SHP77 treated with DMSO at 0.1 percent for 48 hours (cell line): Measurements from ENCODE around the gene HLCS.

Experiments
- DNase-seq: peaks from one replicate; lab custom pipeline; 2025; lab: John Stamatoyannopoulos, UW

HLCS gene

GRCh38 chr21:36914244-36915013 lies 52.0 kb downstream of the HLCS start:
- no peak for DNase-seq

- no peak for DNase-seq
These were observed 53.0 kb downstream of the HLCS start for GRCh38 chr21:36913247-36914169.

GRCh38 chr21:36910581-36911307 lies 55.7 kb downstream of the HLCS start:
- no peak for DNase-seq

- no peak for DNase-seq
These were observed 56.4 kb downstream of the HLCS start for GRCh38 chr21:36909901-36910561.

- DNase-seq, result no peak
These were observed 57.0 kb downstream of the HLCS start for GRCh38 chr21:36909423-36909822.

- DNase-seq, result no peak
These were observed 58.1 kb downstream of the HLCS start for GRCh38 chr21:36908260-36908908.

- no peak for DNase-seq
These were observed 62.3 kb downstream of the HLCS start for GRCh38 chr21:36904093-36904666.

- DNase-seq, result no peak
These were observed 63.7 kb downstream of the HLCS start for GRCh38 chr21:36902793-36903192.

GRCh38 chr21:36902331-36902730 lies 64.1 kb downstream of the HLCS start:
- DNase-seq, result no peak

- DNase-seq, result no peak
These were observed 64.9 kb downstream of the HLCS start for GRCh38 chr21:36901575-36901974.

- DNase-seq, result no peak
These were observed 72.9 kb downstream of the HLCS start for GRCh38 chr21:36893581-36893980.

GRCh38 chr21:36892201-36892600 lies 74.3 kb downstream of the HLCS start:
- DNase-seq, result no peak

- DNase-seq, result no peak
These were observed 74.8 kb downstream of the HLCS start for GRCh38 chr21:36891692-36892091.

- DNase-seq, result no peak
These were observed 75.3 kb downstream of the HLCS start for GRCh38 chr21:36891121-36891520.

- no peak for DNase-seq
These were observed 76.4 kb downstream of the HLCS start for GRCh38 chr21:36890086-36890485.

- no peak for DNase-seq
These were observed 77.1 kb downstream of the HLCS start for GRCh38 chr21:36889401-36889800.

GRCh38 chr21:36888466-36888865 lies 78.0 kb downstream of the HLCS start:
- no peak for DNase-seq

- no peak for DNase-seq
These were observed 78.5 kb downstream of the HLCS start for GRCh38 chr21:36887963-36888362.

- DNase-seq, result no peak
These were observed 82.7 kb downstream of the HLCS start for GRCh38 chr21:36883532-36884486.

- DNase-seq, result no peak
These were observed 83.7 kb downstream of the HLCS start for GRCh38 chr21:36882776-36883175.
